ENCODE measurements around the gene PDE4C.

PDE4C gene

GRCh38 chr19:18202778-18203407, 23.3 kb downstream of the PDE4C start:
- H3K4me3 ChIP-seq (ENCODE audit: control insufficient read depth, low read depth, low read length): peak overlapping the region; percentile 70
- TF ChIP-seq CTCF (conservative IDR thresholded peaks at IDR 0.05; ENCODE audit: control insufficient read depth, insufficient read depth, low read depth, low read length): peak; percentile 12
- peak; percentile 15 for DNase-seq (ENCODE audit: low read depth)

- DNase-seq (ENCODE audit: low read depth): no peak
- TF ChIP-seq CTCF (conservative IDR thresholded peaks at IDR 0.05; ENCODE audit: control insufficient read depth, insufficient read depth, low read depth, low read length): no peak
- H3K4me3 ChIP-seq (ENCODE audit: control insufficient read depth, low read depth, low read length): no peak overlapping the region
Measured at GRCh38 chr19:18202397-18202777, 23.9 kb downstream of the PDE4C start.

- TF ChIP-seq CTCF (conservative IDR thresholded peaks at IDR 0.05; ENCODE audit: control insufficient read depth, insufficient read depth, low read depth, low read length): no peak
- H3K4me3 ChIP-seq (ENCODE audit: control insufficient read depth, low read depth, low read length): no peak overlapping the region
- no peak for DNase-seq (ENCODE audit: low read depth)
Measured at GRCh38 chr19:18198374-18198773, 27.9 kb downstream of the PDE4C start.

- TF ChIP-seq CTCF (conservative IDR thresholded peaks at IDR 0.05; ENCODE audit: control insufficient read depth, insufficient read depth, low read depth, low read length): no peak
- no peak overlapping the region for H3K4me3 ChIP-seq (ENCODE audit: control insufficient read depth, low read depth, low read length)
- no peak for DNase-seq (ENCODE audit: low read depth)
Measured at GRCh38 chr19:18197941-18198340, 28.3 kb downstream of the PDE4C start.

GRCh38 chr19:18197306-18197705, 28.9 kb downstream of the PDE4C start:
- no peak overlapping the region for H3K4me3 ChIP-seq (ENCODE audit: control insufficient read depth, low read depth, low read length)
- no peak for TF ChIP-seq CTCF (conservative IDR thresholded peaks at IDR 0.05; ENCODE audit: control insufficient read depth, insufficient read depth, low read depth, low read length)
- DNase-seq (ENCODE audit: low read depth): no peak

- no peak overlapping the region for H3K4me3 ChIP-seq (ENCODE audit: control insufficient read depth, low read depth, low read length)
- TF ChIP-seq CTCF (conservative IDR thresholded peaks at IDR 0.05; ENCODE audit: control insufficient read depth, insufficient read depth, low read depth, low read length): no peak
- no peak for DNase-seq (ENCODE audit: low read depth)
Measured at GRCh38 chr19:18196511-18196845, 29.8 kb downstream of the PDE4C start.
